Mesenteric fat pad (tissue), 1 donor: ENCODE results near the gene RBFA. TPM values are rescaled to one million over a fixed set of nuclear protein-coding genes. Genes with fewer than 3 reads are reported as not detected.

Experiments used
- DNase-seq: peaks from one replicate; pipeline ENCODE4 v3.0.0-alpha.2; 2020; ENCODE audit warnings: low spot score
- total RNA-seq: library from RNA; stranded (reverse); fragmentation: NEBNext Ultra II Directional; extraction: Animal tissue kit (Norgen Biotek cat#: 25700); gene quantifications from one replicate; pipeline ENCODE4 v1.2.1, GENCODE V29; 2021
- donor health status: DM: yes; HTN: yes; CAD: no.

Gene RBFA
- total RNA-seq, 1 donor from 2014 or later = 31.7 TPM

- no peak for DNase-seq
These were observed 36.6 kb downstream of the RBFA start for GRCh38 chr18:80070825-80071224.

DNA sequence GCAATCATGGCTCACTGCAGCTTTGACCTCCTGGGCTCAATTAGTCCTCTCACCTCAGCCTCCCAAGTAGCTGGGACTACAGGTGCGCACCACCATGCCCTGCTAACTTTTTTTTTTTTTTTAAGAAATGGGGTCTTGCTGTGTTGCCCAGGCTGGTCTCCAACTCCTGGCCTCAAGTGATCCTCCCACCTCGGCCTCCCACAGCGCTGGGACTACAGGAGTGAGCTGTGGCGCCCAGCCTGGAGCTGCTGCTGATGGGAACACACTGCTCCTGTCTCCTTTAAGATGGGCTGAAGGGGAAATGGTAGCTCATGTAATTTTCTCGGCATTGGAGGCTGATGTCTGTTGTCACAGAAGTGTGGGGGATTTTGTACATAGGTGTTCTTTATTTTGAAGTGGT, 39.9 kb downstream of the RBFA start:
- no peak for DNase-seq

GRCh38 chr18:80074697-80075096, 40.5 kb downstream of the RBFA start:
- no peak for DNase-seq

DNA sequence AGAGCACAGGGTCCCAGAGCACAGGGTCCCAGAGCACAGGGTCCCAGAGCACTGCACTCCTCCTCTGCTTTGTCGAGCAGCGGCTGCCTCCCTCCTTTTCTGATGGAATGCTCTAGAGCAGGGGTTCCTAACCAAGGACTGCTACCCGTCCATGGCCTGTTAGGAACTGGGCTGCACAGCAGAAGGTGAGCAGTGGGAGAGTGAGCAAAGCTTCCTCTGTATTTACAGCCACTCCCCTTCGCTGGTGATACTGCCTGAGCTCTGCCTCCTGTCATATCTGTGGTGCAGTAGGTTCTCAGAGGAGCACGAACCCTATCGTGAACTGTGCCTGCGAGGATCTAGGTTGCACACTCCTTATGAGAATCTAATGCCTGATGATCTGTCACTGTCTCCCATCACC, 41.7 kb downstream of the RBFA start:
- DNase-seq = no peak

- DNase-seq = no peak
These were observed 42.1 kb downstream of the RBFA start for GRCh38 chr18:80076379-80076778.

GRCh38 chr18:80077873-80078272, 43.6 kb downstream of the RBFA start:
- no peak for DNase-seq

Other genes starting within 250 kb of the RBFA start
- 0.51 TPM for gene KCNG2, start 236.5 kb upstream of the RBFA start, total RNA-seq
- 85.9 TPM for gene SLC66A2, start 82.8 kb upstream of the RBFA start, total RNA-seq
- 18.8 TPM for gene HSBP1L1, start 69.8 kb upstream of the RBFA start, total RNA-seq
- gene TXNL4A, start 45.9 kb upstream of the RBFA start, total RNA-seq = 107 TPM
- gene ADNP2, start 74.8 kb downstream of the RBFA start, total RNA-seq = 16.0 TPM
- gene PARD6G, start 213.1 kb downstream of the RBFA start, total RNA-seq = 3.6 TPM